HEK293 (cell line): ENCODE data around the gene TMEM232.

Experiments
- GLI4 ChIP-seq: fragments of 450-650 bp; formaldehyde crosslinking; IDR thresholded peaks from 2 replicates; pipeline ENCODE4 v1.5.1; 2016; ENCODE audit warnings: missing biosample characterization, missing genetic modification characterization
- PRDM1 ChIP-seq: fragments of 450-650 bp; formaldehyde crosslinking; IDR thresholded peaks from 2 replicates; pipeline ENCODE4; 2016; ENCODE audit warnings: missing biosample characterization, missing genetic modification characterization
- ZFP41 ChIP-seq: fragments of 450-650 bp; formaldehyde crosslinking; IDR thresholded peaks from 2 replicates; pipeline ENCODE4 v1.5.1; 2016; ENCODE audit warnings: missing biosample characterization, missing genetic modification characterization, borderline replicate concordance
- ZNF501 ChIP-seq: fragments of 450-650 bp; formaldehyde crosslinking; IDR thresholded peaks from 2 replicates; pipeline ENCODE4 v1.5.1; 2016; ENCODE audit warnings: missing biosample characterization, missing genetic modification characterization
- TF ChIP-seq, protein P1 (sequence below): fragments of 450-650 bp; formaldehyde crosslinking; IDR thresholded peaks from 2 replicates; pipeline ENCODE4 v1.5.1; 2016; ENCODE audit warnings: missing biosample characterization, missing genetic modification characterization

DNA sequence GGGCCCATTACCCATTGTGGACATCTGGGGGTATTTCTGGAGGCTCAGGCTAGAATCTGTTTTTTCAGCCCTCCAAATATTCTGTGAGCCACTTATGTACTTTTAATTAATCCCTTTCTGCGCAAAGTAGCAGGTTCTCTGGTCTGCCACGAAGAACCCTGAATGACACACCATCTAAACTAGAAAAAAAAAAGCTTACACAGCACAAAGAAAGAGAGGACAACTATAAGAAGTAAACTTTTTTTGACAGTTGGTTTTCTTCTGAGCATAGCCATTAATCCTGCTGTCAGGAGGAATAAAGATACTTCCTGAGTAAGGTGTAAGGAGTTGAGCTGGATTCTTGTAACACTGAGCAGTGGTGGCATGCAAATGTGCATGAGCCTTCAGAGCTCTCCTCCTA is 327.5 kb downstream of the TMEM232 start:
- TF ChIP-seq, protein P1, sequence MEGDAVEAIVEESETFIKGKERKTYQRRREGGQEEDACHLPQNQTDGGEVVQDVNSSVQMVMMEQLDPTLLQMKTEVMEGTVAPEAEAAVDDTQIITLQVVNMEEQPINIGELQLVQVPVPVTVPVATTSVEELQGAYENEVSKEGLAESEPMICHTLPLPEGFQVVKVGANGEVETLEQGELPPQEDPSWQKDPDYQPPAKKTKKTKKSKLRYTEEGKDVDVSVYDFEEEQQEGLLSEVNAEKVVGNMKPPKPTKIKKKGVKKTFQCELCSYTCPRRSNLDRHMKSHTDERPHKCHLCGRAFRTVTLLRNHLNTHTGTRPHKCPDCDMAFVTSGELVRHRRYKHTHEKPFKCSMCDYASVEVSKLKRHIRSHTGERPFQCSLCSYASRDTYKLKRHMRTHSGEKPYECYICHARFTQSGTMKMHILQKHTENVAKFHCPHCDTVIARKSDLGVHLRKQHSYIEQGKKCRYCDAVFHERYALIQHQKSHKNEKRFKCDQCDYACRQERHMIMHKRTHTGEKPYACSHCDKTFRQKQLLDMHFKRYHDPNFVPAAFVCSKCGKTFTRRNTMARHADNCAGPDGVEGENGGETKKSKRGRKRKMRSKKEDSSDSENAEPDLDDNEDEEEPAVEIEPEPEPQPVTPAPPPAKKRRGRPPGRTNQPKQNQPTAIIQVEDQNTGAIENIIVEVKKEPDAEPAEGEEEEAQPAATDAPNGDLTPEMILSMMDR (tag by site-specific recombination), result no peak
- TF ChIP-seq PRDM1 (tag by site-specific recombination), result no peak
- TF ChIP-seq ZNF501 (tag by site-specific recombination), result no peak
- TF ChIP-seq ZFP41 (tag by site-specific recombination), result no peak
- TF ChIP-seq GLI4, result no peak
